Effector memory CD4-positive, alpha-beta T cell (primary cell): Measurements from ENCODE around the gene RIC8B.
A peak's percentile ranks its signal among the peaks of the same experiment; 100 is the strongest.

Source experiments
- DNase-seq, 3 donors: peaks; one replicate each; pipeline ENCODE4 v3.0.0-alpha.2; 2020
- H3K27ac ChIP-seq: 2 replicates; pipeline ENCODE4 v1.7.0; 2013; ENCODE audit warnings: mild to moderate bottlenecking, low read length, moderate library complexity; ENCODE audit not compliant: insufficient read depth, poor library complexity, severe bottlenecking
- H3K27me3 ChIP-seq: replicated peaks from 2 replicates; pipeline ENCODE4 v1.7.0; 2013; ENCODE audit warnings: mild to moderate bottlenecking, low read length; ENCODE audit not compliant: insufficient read depth, control insufficient read depth, poor library complexity, severe bottlenecking
- H3K36me3 ChIP-seq: 2 replicates; pipeline ENCODE4 v1.7.0; 2013; ENCODE audit warnings: mild to moderate bottlenecking, low read length, moderate library complexity; ENCODE audit not compliant: control insufficient read depth, insufficient read depth
- H3K4me1 ChIP-seq: 2 replicates; pipeline ENCODE4 v1.7.0; 2013; ENCODE audit warnings: low read length, mild to moderate bottlenecking; ENCODE audit not compliant: control insufficient read depth, insufficient read depth, poor library complexity, severe bottlenecking
- H3K4me3 ChIP-seq: 2 replicates; pipeline ENCODE4 v1.7.0; 2013; ENCODE audit warnings: low read length, low read depth, mild to moderate bottlenecking; ENCODE audit not compliant: insufficient read depth, poor library complexity, severe bottlenecking
- H3K9me3 ChIP-seq: 2 replicates; pipeline ENCODE4 v1.7.0; 2013; ENCODE audit warnings: mild to moderate bottlenecking, low read length, moderate library complexity; ENCODE audit not compliant: control insufficient read depth

RIC8B gene

DNA sequence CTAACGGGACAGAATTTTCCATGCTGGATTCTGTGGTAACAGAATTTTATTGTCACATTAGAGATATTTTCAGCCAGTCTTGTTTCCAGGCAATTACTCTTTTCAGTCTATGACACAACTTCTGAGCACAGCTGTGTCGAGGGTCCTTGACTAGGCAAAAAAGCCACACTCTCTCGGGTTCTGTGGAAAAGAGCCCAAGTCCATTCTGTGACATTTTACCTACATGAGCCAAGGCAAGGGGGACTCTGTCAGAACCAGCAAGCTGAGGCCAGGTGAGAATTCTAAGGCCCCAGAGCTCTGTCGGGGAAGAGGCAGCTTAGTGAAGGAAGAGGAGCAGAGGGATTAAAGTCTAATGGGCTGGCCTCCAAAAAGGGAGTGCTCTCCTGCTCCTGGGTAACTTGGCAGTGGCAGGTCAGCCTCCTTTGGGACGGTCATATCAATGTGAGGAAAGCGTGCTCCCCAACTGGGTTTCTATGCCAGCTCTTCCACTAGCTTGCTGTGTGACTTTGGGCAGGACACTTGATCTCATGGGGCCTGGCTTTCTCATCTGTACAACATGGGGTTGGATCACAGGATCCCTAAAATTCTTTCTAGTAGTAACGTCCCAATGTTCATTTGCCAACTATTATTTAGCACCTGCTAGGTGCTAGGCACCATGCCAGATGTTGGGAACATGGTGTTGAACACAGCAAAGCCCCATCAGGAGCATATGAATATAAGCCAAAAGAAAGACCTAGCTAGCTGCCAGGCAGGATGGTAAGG is 16.0 kb upstream of the RIC8B start:
- Histone ChIP-seq H3K9me3 (no peaks in the 10 kb centered on the region), H3K27me3 (no peaks in the 10 kb centered on the region), H3K4me1 (peaks cover 26% of the 10 kb centered on the region), H3K27ac (no peak overlapping the region), H3K36me3 (no peaks in the 10 kb centered on the region), H3K4me3 (no peak overlapping the region)
- DNase-seq, result no peak

DNA sequence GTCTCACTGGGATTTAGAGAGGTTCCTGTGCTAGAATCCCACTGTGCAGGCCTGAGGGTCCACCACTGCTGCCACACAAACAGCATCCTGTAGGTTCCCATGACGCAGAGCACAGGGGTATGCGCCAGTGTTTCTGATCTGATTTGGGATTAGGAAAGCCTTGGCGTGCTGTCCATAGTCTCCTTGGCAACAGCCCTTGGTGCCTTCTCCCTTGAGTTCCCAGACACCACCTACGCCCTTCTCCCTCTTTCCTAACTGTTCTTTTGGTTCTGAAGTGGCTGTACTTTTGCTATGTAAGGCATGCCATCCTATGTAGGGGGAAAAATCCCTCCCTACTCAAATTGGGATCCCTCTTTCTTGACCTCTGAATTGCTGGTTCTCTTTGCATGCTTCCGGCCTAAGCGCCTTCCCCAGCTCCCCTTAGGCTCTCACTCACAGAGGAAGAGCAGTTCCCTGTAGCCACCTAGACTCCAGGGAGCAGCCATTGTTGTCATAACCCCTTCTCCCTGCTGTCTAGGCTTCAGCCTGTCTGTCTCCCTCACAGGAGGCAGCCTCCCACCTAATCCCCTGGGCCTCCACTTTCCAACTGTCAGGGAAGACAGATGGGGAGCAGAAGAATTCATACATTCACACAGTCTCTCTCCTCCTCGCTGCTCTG is 14.8 kb upstream of the RIC8B start:
- peak overlapping the region; percentile 20 for H3K4me3 ChIP-seq
- DNase-seq, result no peak

DNA sequence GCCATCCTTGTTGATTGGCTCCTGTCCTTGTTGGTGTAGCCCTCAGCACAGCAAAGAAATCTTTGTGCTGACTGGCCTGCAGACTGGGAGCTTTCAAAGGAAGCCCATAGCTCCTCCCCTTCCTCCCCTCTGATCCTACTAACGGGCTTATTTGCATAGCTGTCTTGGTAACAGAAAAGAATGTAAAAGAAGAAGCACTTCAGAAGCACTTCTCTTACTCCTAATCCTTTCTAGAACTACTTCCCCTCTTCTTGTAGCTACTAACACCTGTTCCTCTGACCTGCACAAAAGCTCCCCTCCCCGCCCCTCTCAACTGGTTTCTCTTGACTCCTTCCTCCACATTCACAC is 14.3 kb upstream of the RIC8B start:
- no peaks in the 10 kb centered on the region for H3K27me3 ChIP-seq
- peaks cover 19% of the 10 kb centered on the region for H3K4me1 ChIP-seq
- DNase-seq, result no peak
- H3K36me3 ChIP-seq, result no peaks in the 10 kb centered on the region
- H3K9me3 ChIP-seq, result no peaks in the 10 kb centered on the region
- peak overlapping the region; percentile 20 for H3K4me3 ChIP-seq
- H3K27ac ChIP-seq, result peak overlapping the region; percentile 52

More for the DNA sequence above, 14.8 kb upstream of the RIC8B start:
- Histone ChIP-seq H3K27me3 (no peaks in the 10 kb centered on the region), H3K9me3 (no peaks in the 10 kb centered on the region), H3K27ac (peak overlapping the region; percentile 52), H3K4me1 (peaks cover 19% of the 10 kb centered on the region), H3K36me3 (no peaks in the 10 kb centered on the region)

DNA sequence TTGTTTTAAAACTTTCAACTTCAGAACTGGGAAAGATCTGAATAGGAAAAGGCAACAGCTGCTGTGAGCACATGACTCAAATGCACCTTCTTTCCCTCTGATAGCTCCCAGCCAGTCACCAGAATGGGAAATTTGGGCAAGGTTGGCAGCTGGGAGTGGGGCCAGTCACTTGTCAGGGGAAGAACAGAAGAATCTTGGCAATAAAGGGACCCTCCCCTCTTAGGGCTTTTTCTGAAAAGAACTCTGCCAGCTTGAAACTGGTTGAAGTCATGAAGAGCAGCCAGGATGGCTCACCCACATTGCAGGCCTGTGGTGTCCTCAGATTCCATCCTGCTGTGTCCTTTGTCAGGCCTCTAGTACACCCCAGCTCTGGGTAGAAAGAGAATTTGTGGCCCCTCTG is 10.3 kb upstream of the RIC8B start:
- Histone ChIP-seq H3K27ac (no peak overlapping the region), H3K27me3 (no peaks in the 10 kb centered on the region), H3K9me3 (no peaks in the 10 kb centered on the region), H3K4me3 (no peak overlapping the region), H3K4me1 (peaks cover 15% of the 10 kb centered on the region), H3K36me3 (no peaks in the 10 kb centered on the region)
- DNase-seq, result no peak

DNA sequence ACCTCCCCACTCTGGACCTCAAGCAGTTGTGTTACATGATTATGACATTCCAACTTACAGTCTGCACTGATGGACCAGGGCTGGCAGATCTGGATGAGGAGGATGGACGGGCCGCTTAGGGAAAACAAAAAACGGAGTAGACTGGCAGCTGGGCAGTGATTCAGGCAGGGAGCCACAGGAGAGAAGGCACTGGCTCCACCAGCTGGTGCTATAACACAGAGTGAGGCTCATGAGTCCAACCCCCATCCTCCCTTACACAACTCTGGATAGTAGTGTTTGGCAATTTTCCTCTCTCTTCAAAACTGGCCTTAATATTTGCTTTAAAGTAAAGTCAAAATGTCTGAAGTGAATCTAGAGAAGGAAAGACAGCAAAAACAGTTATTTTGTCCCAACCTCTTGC is 9.7 kb upstream of the RIC8B start:
- DNase-seq, result no peak
- Histone ChIP-seq H3K27me3 (no peaks in the 10 kb centered on the region), H3K4me3 (no peak overlapping the region), H3K9me3 (no peaks in the 10 kb centered on the region), H3K27ac (no peak overlapping the region), H3K36me3 (no peaks in the 10 kb centered on the region), H3K4me1 (peaks cover 10% of the 10 kb centered on the region)

DNA sequence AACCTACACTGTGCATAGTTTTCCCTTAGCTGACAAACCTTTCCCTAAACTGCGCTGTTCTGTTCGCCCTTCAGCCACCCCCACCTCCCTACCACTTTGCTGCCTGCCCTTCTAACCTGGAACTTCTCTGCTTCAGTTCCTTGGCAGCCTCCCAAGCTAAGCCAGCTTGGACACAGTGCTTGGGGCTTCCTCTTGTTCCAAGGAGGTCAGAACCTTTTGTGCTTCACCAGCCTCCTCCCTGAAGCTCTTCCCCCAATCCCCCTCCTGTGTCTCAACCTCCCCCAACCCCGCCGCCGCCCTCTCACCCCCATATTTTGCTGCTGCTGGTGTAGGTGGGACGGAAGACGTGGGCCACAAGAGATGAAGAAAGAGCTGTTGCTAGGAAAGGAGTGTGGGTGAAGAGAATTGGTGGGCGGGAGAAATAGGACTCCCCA is 8.1 kb upstream of the RIC8B start:
- Histone ChIP-seq H3K27me3 (no peaks in the 10 kb centered on the region), H3K4me1 (no peaks in the 10 kb centered on the region), H3K4me3 (no peak overlapping the region), H3K9me3 (no peaks in the 10 kb centered on the region), H3K36me3 (no peaks in the 10 kb centered on the region), H3K27ac (no peak overlapping the region)
- no peak for DNase-seq

DNA sequence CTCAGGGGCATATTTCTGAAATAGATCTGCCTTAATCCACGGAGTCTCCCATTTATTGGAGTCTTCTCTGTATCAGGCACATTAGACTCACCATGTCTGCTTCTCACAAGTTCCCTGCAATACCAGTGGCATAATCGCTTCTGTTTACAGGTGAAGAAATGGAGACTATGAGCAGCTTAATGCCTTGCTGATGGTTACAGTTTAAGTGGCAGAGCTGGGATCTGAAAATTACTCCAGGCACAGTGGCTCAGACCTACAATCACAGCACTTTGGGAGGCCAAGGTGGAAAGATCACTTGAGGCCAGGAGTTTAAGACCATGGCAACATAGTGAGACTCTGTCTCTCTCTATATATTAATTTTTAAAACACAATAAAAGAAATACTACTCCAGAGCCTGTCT is 7.3 kb upstream of the RIC8B start:
- H3K27ac ChIP-seq, result no peak overlapping the region
- H3K9me3 ChIP-seq, result no peaks in the 10 kb centered on the region
- H3K27me3 ChIP-seq, result no peaks in the 10 kb centered on the region
- no peaks in the 10 kb centered on the region for H3K36me3 ChIP-seq
- DNase-seq, result no peak
- H3K4me3 ChIP-seq, result no peak overlapping the region
- H3K4me1 ChIP-seq, result no peaks in the 10 kb centered on the region

DNA sequence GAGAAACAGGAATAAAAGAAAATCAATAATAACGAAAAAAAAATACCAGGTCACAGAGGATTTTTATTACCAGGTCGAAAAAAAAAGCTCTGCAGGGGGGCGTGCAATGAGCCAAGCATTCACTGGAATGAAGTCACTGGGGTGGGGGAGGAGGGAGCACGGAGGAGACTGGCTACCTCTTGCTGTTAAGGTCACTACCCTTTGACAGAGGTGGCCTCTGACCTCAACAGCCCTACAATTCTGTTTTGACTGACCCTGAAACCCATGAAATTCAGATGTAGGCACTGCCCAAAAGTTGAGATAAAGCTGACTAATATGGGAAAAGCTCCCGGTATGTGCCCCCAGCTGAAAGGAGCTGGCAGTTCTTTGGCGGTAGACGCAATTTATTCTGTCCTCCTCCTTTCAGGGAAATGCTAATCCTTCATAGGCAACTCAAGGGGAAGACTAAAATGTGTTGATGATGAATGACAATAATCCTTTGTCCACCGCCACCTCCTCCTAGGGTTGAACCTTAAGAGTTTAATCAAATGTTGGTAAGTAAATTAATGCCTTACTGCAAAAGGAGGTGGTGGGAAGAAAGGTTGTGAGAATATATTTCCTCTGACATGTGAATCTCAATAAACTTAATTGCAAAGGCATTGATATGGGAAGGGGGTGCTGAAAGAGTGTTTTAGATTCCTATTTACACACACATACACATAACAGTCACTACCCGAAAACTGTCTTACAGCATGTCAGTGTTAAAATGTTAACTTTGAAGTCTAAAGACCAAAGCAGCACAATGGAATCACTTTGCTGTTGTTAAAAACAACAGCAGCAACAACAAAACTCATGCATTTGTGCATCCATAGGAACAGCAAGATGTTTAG is 6.3 kb upstream of the RIC8B start:
- Histone ChIP-seq H3K4me1 (no peaks in the 10 kb centered on the region), H3K4me3 (no peak overlapping the region), H3K36me3 (no peaks in the 10 kb centered on the region), H3K27ac (no peak overlapping the region), H3K27me3 (no peaks in the 10 kb centered on the region), H3K9me3 (no peaks in the 10 kb centered on the region)
- DNase-seq, result no peak

DNA sequence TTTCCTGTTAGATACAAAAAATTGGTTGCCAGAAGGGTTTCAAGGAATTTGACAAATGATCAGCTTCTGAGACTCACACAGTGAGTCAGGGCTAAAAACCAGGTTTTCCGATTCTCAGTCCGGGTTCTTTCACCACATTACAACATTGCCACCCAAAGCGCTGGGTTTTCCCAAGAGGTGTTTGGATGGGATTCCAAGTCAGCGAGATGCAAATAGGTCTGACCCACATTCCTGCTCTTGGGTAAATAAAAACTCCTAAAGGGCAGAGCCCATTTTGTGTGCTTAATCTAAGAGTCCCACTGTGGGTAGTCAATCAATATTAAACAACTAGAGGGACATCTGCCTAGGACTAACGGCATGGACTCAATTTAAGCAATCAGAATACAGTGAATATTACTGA is 5.4 kb upstream of the RIC8B start:
- Histone ChIP-seq H3K27ac (no peak overlapping the region), H3K9me3 (no peaks in the 10 kb centered on the region), H3K36me3 (no peaks in the 10 kb centered on the region), H3K27me3 (no peaks in the 10 kb centered on the region), H3K4me1 (no peaks in the 10 kb centered on the region), H3K4me3 (no peak overlapping the region)
- DNase-seq, result no peak

DNA sequence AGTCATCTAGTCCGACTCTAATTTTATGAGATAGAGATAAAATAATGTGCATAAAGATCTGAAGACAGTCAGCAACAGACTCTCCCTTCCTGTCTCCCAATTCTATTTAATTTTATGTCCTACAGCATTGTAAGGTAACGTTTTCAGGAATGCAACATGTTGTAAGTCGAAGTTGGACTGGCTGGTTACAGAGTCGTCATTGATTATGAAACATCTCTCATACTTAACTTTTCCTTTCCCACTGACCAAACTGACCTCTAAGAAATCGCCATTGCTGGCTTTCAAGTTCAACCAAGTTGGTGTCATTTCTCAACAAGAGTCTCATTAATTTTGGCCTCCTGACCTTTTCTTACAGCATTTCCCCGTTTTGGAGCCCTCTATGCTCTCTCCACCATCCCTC is 4.9 kb upstream of the RIC8B start:
- no peak overlapping the region for H3K4me3 ChIP-seq
- no peak overlapping the region for H3K27ac ChIP-seq
- H3K36me3 ChIP-seq, result no peaks in the 10 kb centered on the region
- no peaks in the 10 kb centered on the region for H3K9me3 ChIP-seq
- no peaks in the 10 kb centered on the region for H3K4me1 ChIP-seq
- H3K27me3 ChIP-seq, result no peaks in the 10 kb centered on the region
- DNase-seq, result no peak
